ENCODE measurements around the gene PTK6.

- no peak for TF ChIP-seq EZH2phosphoT487 (IDR thresholded peaks at IDR 0.05; ENCODE audit: borderline replicate concordance, low read depth, low read length)
- TF ChIP-seq, protein P1, sequence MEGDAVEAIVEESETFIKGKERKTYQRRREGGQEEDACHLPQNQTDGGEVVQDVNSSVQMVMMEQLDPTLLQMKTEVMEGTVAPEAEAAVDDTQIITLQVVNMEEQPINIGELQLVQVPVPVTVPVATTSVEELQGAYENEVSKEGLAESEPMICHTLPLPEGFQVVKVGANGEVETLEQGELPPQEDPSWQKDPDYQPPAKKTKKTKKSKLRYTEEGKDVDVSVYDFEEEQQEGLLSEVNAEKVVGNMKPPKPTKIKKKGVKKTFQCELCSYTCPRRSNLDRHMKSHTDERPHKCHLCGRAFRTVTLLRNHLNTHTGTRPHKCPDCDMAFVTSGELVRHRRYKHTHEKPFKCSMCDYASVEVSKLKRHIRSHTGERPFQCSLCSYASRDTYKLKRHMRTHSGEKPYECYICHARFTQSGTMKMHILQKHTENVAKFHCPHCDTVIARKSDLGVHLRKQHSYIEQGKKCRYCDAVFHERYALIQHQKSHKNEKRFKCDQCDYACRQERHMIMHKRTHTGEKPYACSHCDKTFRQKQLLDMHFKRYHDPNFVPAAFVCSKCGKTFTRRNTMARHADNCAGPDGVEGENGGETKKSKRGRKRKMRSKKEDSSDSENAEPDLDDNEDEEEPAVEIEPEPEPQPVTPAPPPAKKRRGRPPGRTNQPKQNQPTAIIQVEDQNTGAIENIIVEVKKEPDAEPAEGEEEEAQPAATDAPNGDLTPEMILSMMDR (conservative IDR thresholded peaks at IDR 0.05; ENCODE audit: low read length): no peak
These were observed 11.4 kb upstream of the PTK6 start for GRCh38 chr20:63548542-63548941.
